ENCODE results near the gene SPIRE2. TPM values are rescaled to one million over a fixed set of nuclear protein-coding genes. Genes with fewer than 3 reads are reported as not detected.
"Not testable (repeated sequence)": the region's sequence is repeated elsewhere in the genome, so short reads cannot be mapped to it uniquely, and the experiment has no call there.

Gene SPIRE2
- total RNA-seq, 2 donors from 2014 or later = 0.90 to 1.8 TPM

- no peak for DNase-seq (ENCODE audit: low spot score)
- Histone ChIP-seq H3K9me3 (peaks cover 0 to 7% of the 10 kb centered on the region in 2 donors), H3K36me3 (peaks cover 7% of the 10 kb centered on the region)
Observed at GRCh38 chr16:89870440-89870839, 42.2 kb downstream of the SPIRE2 start.

GRCh38 chr16:89871895-89872294 lies 43.6 kb downstream of the SPIRE2 start:
- Histone ChIP-seq H3K4me1 (peaks cover 0 to 19% of the 10 kb centered on the region in 2 donors), H3K36me3 (peaks cover 7% of the 10 kb centered on the region), H3K27me3 (no peaks in the 10 kb centered on the region), H3K9me3 (peaks cover 0 to 7% of the 10 kb centered on the region in 2 donors), H3K4me3 (no peak overlapping the region), H3K27ac (no peak overlapping the region)
- DNase-seq (ENCODE audit: low spot score) = no peak
- TF ChIP-seq, protein P1, sequence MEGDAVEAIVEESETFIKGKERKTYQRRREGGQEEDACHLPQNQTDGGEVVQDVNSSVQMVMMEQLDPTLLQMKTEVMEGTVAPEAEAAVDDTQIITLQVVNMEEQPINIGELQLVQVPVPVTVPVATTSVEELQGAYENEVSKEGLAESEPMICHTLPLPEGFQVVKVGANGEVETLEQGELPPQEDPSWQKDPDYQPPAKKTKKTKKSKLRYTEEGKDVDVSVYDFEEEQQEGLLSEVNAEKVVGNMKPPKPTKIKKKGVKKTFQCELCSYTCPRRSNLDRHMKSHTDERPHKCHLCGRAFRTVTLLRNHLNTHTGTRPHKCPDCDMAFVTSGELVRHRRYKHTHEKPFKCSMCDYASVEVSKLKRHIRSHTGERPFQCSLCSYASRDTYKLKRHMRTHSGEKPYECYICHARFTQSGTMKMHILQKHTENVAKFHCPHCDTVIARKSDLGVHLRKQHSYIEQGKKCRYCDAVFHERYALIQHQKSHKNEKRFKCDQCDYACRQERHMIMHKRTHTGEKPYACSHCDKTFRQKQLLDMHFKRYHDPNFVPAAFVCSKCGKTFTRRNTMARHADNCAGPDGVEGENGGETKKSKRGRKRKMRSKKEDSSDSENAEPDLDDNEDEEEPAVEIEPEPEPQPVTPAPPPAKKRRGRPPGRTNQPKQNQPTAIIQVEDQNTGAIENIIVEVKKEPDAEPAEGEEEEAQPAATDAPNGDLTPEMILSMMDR (IDR thresholded peaks at IDR 0.05) = no peak

More at GRCh38 chr16:89870440-89870839, 42.2 kb downstream of the SPIRE2 start:
- Histone ChIP-seq H3K4me3 (no peak overlapping the region), H3K27ac (no peak overlapping the region), H3K4me1 (peaks cover 0 to 19% of the 10 kb centered on the region in 2 donors), H3K27me3 (no peaks in the 10 kb centered on the region)
- TF ChIP-seq, protein P1 (IDR thresholded peaks at IDR 0.05) = no peak

- no peaks in the 10 kb centered on the region for H3K27me3 ChIP-seq
- DNase-seq (ENCODE audit: low spot score) = peak; percentile 75
- H3K9me3 ChIP-seq = no peaks in the 10 kb centered on the region
- peak within 1 kb of the TSS; percentile 100 for H3K27ac ChIP-seq
- H3K36me3 ChIP-seq = peaks cover 7% of the 10 kb centered on the region
- peaks cover 0 to 19% of the 10 kb centered on the region in 2 donors for H3K4me1 ChIP-seq
- TF ChIP-seq, protein P1 (IDR thresholded peaks at IDR 0.05) = no peak
- H3K4me3 ChIP-seq = peak within 1 kb of the TSS; percentile 81 to 93
Observed at GRCh38 chr16:89873109-89873971, 45.1 kb downstream of the SPIRE2 start, which contains the start of gene TCF25. Gene TCF25, plus strand, starts transcription at chr16:89873592. Its CDS starts 76 bp downstream, at chr16:89873668.

DNA sequence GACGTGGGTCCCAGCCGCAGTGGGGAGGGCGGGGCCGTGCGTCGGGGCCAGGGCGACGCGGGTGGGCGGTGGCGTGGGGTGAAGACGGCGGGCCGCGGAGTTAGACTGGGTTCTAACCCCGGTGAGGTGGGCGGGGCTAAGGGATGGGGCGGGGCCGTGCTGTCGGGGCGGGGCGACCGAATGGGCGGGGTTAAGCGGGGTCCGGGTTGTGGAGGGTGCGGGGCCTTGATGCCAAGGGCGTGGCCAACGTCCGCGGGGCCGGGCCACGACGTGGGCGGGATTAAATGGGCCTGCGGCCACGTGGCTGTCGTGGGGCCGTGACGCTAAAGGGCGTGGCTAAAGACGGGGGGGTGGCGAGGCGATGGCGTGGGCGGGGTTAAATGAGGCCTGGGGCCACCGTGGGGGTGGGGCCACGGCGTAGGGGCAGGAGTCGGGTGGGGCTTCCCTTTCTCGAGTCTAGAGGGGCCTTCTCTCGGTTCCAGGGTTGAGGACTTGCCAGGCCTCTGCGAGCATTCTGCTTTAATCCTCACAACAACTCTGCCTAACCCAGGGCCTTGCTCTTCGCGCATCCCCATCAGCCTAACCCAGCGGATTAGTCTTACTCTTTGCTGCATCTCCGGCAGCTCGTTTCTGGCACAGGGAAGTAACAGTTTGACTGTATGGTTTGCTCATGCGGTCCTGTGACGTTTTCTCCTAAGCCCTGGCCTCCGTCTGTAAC lies 45.9 kb downstream of the SPIRE2 start:
- H3K4me1 ChIP-seq = peaks cover 0 to 19% of the 10 kb centered on the region in 2 donors
- peaks cover 15% of the 10 kb centered on the region for H3K36me3 ChIP-seq
- peak overlapping the region; percentile 81 to 93 for H3K4me3 ChIP-seq
- no peaks in the 10 kb centered on the region for H3K9me3 ChIP-seq
- H3K27me3 ChIP-seq = no peaks in the 10 kb centered on the region
- H3K27ac ChIP-seq = peak overlapping the region; percentile 100
- TF ChIP-seq, protein P1 (IDR thresholded peaks at IDR 0.05) = no peak
- peak; percentile 97 for DNase-seq (ENCODE audit: low spot score)

DNA sequence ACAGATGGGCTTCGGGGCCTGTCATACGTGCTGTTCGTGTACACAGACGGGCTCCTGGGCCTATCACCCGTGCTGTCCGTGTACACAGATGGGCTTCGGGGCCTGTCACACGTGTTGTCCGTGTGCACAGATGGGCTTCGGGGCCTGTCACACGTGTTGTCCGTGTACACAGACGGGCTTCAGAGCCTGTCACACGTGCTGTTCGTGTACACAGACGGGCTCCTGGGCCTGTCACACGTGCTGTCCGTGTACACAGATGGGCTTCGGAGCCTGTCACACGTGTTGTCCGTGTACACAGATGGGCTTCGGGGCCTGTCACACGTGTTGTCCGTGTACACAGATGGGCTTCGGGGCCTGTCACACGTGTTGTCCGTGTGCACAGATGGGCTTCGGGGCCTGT lies 50.8 kb downstream of the SPIRE2 start:
- not testable (repeated sequence) for H3K9me3 ChIP-seq; DNase-seq (ENCODE audit: low spot score); H3K27me3 ChIP-seq; H3K4me3 ChIP-seq; H3K27ac ChIP-seq
- Histone ChIP-seq H3K36me3 (peaks cover 50% of the 10 kb centered on the region), H3K4me1 (peaks cover 0 to 11% of the 10 kb centered on the region in 2 donors)

Data from right atrium auricular region (tissue), 2 donors.